Measurements from ENCODE around the gene IMMP2L. TPM values are rescaled to one million over a fixed set of nuclear protein-coding genes. Genes with fewer than 3 reads are reported as not detected.

IMMP2L gene
- total RNA-seq, 1 donor from 2014 or later, result 19.0 TPM

- TF ChIP-seq CTCF (IDR thresholded peaks at IDR 0.05; ENCODE audit: insufficient read depth, low read length, severe bottlenecking), result no peak
- DNase-seq (ENCODE audit: low read depth), result no peak
- no peak for FAIRE-seq
- Histone ChIP-seq H3K36me3 (ENCODE audit: control insufficient read depth, insufficient read depth, low read length) (no peaks in the 10 kb centered on the region), H3K4me3 (ENCODE audit: low read depth, low read length) (no peak overlapping the region), H3K27me3 (ENCODE audit: control insufficient read depth, insufficient read depth, low read length) (no peaks in the 10 kb centered on the region)
These were observed 16.5 kb upstream of the IMMP2L start for GRCh38 chr7:111578754-111579153.

GRCh38 chr7:111571720-111572119 is 9.4 kb upstream of the IMMP2L start:
- DNase-seq (ENCODE audit: low read depth) (no peak), FAIRE-seq (no peak)
- Histone ChIP-seq H3K4me3 (ENCODE audit: low read depth, low read length) (no peak overlapping the region), H3K27me3 (ENCODE audit: control insufficient read depth, insufficient read depth, low read length) (no peaks in the 10 kb centered on the region), H3K36me3 (ENCODE audit: control insufficient read depth, insufficient read depth, low read length) (no peaks in the 10 kb centered on the region)
- no peak for TF ChIP-seq CTCF (IDR thresholded peaks at IDR 0.05; ENCODE audit: insufficient read depth, low read length, severe bottlenecking)

GRCh38 chr7:111568870-111569462 is 6.7 kb upstream of the IMMP2L start:
- Histone ChIP-seq H3K36me3 (ENCODE audit: control insufficient read depth, insufficient read depth, low read length) (no peaks in the 10 kb centered on the region), H3K27me3 (ENCODE audit: control insufficient read depth, insufficient read depth, low read length) (no peaks in the 10 kb centered on the region), H3K4me3 (ENCODE audit: low read depth, low read length) (no peak overlapping the region)
- TF ChIP-seq CTCF (IDR thresholded peaks at IDR 0.05; ENCODE audit: insufficient read depth, low read length, severe bottlenecking), result no peak
- DNase-seq (ENCODE audit: low read depth) (peak; percentile 9), FAIRE-seq (peak; percentile 32)

- Histone ChIP-seq H3K27me3 (ENCODE audit: control insufficient read depth, insufficient read depth, low read length) (no peaks in the 10 kb centered on the region), H3K36me3 (ENCODE audit: control insufficient read depth, insufficient read depth, low read length) (no peaks in the 10 kb centered on the region), H3K4me3 (ENCODE audit: low read depth, low read length) (no peak overlapping the region)
- FAIRE-seq (no peak), DNase-seq (ENCODE audit: low read depth) (no peak)
- TF ChIP-seq CTCF (IDR thresholded peaks at IDR 0.05; ENCODE audit: insufficient read depth, low read length, severe bottlenecking), result no peak
These were observed 6.1 kb upstream of the IMMP2L start for GRCh38 chr7:111568419-111568818.

- no peak overlapping the region for H3K4me3 ChIP-seq (ENCODE audit: low read depth, low read length)
- no peak for DNase-seq (ENCODE audit: low read depth)
- no peaks in the 10 kb centered on the region for H3K36me3 ChIP-seq (ENCODE audit: control insufficient read depth, insufficient read depth, low read length)
- H3K27me3 ChIP-seq (ENCODE audit: control insufficient read depth, insufficient read depth, low read length), result no peaks in the 10 kb centered on the region
- no peak for FAIRE-seq
- TF ChIP-seq CTCF (IDR thresholded peaks at IDR 0.05; ENCODE audit: insufficient read depth, low read length, severe bottlenecking), result no peak
These were observed 1.8 kb upstream of the IMMP2L start for GRCh38 chr7:111564078-111564477.

GRCh38 chr7:111561654-111561903 is 713 bp downstream of the IMMP2L start:
- FAIRE-seq (no peak), DNase-seq (ENCODE audit: low read depth) (no peak)
- Histone ChIP-seq H3K36me3 (ENCODE audit: control insufficient read depth, insufficient read depth, low read length) (no peaks in the 10 kb centered on the region), H3K4me3 (ENCODE audit: low read depth, low read length) (peak overlapping the region; percentile 80), H3K27me3 (ENCODE audit: control insufficient read depth, insufficient read depth, low read length) (no peaks in the 10 kb centered on the region)
- no peak for TF ChIP-seq CTCF (IDR thresholded peaks at IDR 0.05; ENCODE audit: insufficient read depth, low read length, severe bottlenecking)
